ENCODE measurements around the gene SULT1C3. TPM values are rescaled to one million over a fixed set of nuclear protein-coding genes. Genes with fewer than 3 reads are reported as not detected.

The SULT1C3 gene
- not detected in 2 replicates for total RNA-seq (2014; rRNA removed; shearing (Covaris generic))

GRCh38 chr2:108239786-108240185 is at the start of gene SULT1C3:
Gene SULT1C3 (plus strand): TSS chr2:108239968. CDS start chr2:108247195, 7,227 bp downstream.
- no peak for DNase-seq (ENCODE audit: low spot score)

GRCh38 chr2:108193251-108193650 is 46.5 kb upstream of the SULT1C3 start:
- DNase-seq (ENCODE audit: low spot score), result no peak

GRCh38 chr2:108194409-108195132 is 45.2 kb upstream of the SULT1C3 start:
- no peak for DNase-seq (ENCODE audit: low spot score)

GRCh38 chr2:108195133-108195439 is 44.7 kb upstream of the SULT1C3 start:
- DNase-seq (ENCODE audit: low spot score), result no peak

DNA sequence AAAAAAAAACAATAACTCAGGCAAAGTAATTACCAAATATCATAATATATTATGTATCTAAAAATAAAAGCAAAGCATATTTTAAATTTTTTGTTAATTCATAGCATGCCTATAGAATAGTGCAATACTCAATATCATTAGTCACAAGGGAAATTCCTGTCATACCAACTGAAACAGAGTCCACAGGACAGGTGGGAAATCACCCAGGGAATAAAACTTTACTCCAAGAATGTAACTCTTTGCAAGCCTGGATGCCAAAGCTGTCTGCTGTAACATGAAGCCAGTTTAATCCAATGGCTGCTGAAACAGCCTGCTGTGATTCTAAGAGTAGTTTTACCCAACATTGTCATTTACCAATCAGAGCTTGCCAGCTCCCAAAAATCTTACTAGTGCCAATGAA is 40.0 kb upstream of the SULT1C3 start:
- peak; percentile 67 for DNase-seq (ENCODE audit: low spot score)

DNA sequence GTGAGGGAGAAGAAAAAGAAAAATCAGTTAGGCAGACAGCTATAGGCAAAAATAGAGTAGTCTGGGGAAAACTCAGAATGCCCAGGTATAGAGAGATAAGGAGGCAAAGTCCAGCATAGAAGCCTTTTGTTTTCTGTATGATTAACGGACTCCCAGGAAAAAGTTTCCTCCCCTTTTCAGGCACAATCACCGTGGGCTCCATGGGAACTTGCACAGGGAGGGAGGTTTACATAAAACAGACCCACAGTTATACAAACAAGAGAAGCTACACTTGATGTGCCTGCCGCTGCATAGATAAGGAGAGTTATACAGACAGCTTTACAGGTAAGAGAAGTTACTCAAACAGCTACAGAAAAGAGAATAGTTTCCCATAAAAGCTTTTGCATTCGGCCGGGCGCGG is 39.2 kb upstream of the SULT1C3 start:
- no peak for DNase-seq (ENCODE audit: low spot score)

- no peak for DNase-seq (ENCODE audit: low spot score)
Observed at GRCh38 chr2:108212671-108213070, 27.1 kb upstream of the SULT1C3 start.

GRCh38 chr2:108215794-108216211 is 24.0 kb upstream of the SULT1C3 start:
- peak; percentile 32 for DNase-seq (ENCODE audit: low spot score)

GRCh38 chr2:108217211-108217610 is 22.6 kb upstream of the SULT1C3 start:
- DNase-seq (ENCODE audit: low spot score), result no peak

- no peak for DNase-seq (ENCODE audit: low spot score)
Observed at GRCh38 chr2:108219688-108220087, 20.1 kb upstream of the SULT1C3 start.

DNA sequence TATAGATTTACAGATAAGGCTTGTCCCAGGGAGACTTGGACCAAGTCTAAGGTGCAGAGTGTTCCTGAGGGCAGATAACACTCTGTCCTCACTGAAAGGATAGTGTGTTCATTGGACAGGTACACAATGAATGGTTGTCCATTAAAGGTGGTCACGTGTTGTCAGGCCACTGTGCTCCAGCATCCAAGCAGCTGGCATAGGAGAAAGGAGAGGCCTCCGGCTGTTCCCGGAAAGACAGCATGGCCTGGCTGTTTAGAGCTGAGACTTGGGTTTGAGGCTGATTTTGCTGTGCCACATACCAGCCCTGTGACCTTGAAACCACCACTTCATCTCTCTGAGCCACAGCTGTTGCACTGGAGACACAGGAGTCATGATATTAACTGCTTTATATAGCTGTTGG is 19.6 kb upstream of the SULT1C3 start:
- no peak for DNase-seq (ENCODE audit: low spot score)

DNA sequence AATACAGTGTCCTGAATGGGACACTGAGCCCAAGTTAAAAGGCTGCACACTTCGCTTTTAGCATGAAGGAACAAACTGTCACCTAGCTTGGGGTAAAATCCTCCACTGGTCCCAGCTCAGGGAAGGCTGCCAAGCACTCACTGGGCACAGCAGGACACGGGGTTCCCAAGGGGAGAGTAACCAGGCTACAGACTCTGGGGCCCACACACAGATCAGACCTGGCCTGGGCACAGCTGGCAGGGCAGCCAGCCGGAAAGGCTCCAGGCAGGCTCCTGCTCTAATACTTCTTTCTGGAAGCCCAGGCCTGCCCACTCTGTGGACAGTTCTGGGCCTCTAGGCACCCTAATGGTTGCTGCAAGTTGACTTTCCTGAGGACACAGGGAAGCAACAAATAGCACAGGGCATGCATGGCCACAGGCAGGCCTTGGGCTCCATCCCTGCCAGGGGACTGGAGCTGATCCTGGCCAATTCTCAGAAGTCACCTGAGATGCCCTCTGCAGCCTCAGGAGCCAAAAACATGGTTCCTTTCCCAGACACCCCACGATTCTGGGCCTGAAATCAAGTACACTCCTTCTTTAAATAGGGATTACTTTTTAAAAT is 18.7 kb upstream of the SULT1C3 start:
- no peak for DNase-seq (ENCODE audit: low spot score)

GRCh38 chr2:108222261-108222660 is 17.5 kb upstream of the SULT1C3 start:
- DNase-seq (ENCODE audit: low spot score), result no peak

- no peak for DNase-seq (ENCODE audit: low spot score)
Observed at GRCh38 chr2:108223573-108223972, 16.2 kb upstream of the SULT1C3 start.

DNA sequence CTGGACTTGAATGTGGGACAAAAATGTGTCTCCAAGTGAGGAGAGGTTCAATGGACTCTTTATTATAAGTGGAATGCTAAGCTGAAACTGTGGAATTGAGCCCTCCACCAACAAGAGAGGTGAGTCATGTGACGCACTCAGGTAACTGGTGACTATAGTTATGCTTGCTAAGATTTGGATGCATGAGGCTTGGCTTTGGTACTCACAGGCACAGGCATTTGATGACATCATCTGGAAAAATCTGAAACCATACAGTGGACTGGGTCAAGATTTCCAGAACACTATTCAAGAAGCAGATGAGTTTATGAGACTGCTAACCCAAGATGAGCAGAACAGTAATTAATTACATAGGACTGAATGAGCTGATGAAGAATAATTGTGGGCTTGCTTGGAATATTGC is 15.7 kb upstream of the SULT1C3 start:
- DNase-seq (ENCODE audit: low spot score), result no peak

DNA sequence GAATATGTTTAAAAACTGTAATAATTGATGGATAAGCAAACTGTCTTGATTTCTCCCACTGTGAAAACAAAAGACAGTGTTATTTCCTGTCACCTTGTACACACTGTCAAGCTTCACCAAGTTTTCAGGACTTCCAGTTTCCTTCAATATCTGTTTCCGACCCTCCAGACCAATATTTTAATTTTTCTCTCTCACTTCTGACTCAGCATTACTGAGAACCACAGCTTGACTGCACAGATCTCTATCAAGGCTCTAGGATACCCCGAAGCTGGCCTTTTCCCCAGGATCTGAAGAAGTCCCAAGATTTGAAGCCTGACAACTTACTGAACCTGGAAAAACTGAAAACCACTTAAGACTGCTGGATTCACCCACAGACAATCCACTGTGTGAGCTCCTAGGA is 13.2 kb upstream of the SULT1C3 start:
- DNase-seq (ENCODE audit: low spot score), result no peak

GRCh38 chr2:108228006-108228405 is 11.8 kb upstream of the SULT1C3 start:
- no peak for DNase-seq (ENCODE audit: low spot score)

DNA sequence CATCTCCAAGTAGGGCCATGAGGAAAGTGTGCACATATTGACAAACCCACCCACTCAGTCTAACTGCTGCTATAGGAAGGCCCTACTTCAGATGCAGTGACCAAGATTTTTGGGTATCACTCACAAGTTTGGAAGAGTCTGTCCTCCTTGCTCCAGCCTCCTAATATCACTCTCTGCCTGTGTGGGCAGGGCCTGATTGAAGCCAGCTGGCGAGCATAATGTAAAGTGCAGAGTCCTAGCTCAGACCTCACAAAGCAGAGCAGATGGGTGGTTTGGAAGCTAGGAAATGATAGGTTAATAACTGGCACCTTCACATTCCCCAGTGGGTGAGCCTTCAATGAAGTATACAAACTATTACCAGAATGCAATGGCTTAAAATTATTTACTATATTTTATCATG is 11.2 kb upstream of the SULT1C3 start:
- no peak for DNase-seq (ENCODE audit: low spot score)

GRCh38 chr2:108229875-108230274 is 9.9 kb upstream of the SULT1C3 start:
- no peak for DNase-seq (ENCODE audit: low spot score)

- no peak for DNase-seq (ENCODE audit: low spot score)
Observed at GRCh38 chr2:108235577-108235976, 4.2 kb upstream of the SULT1C3 start.

DNA sequence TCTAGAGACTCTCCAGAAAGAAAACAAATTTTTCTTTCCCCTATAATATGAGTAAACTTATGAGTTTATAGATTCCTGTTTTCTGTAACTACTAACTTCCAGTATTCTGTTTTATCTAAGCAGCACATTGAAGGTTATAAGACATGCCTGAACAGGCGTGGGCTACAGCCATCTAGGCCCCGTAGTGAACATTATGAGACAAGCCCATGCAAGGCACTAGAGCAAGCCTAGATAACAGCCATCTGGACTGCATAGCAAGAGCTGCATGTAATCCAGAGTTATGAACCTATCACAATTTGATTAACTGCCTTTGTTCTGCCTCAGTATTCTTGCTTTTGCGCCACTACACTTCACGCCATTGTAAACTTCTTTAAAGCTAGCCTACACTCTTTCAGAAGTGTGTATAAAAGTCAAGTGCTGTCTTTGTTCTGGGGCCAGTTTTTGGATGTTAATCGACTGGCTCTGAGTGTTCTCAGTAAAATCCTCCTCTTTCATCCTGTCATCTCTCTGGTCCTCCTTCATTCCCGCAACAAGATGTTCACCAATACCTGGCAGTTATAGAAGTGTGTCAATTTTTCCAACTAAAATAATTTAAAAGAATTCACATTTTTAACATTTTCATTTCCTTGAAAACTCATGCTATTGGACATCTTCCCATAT is 3.0 kb upstream of the SULT1C3 start:
- DNase-seq (ENCODE audit: low spot score), result no peak

GRCh38 chr2:108240966-108241365 is 1.2 kb downstream of the SULT1C3 start:
- DNase-seq (ENCODE audit: low spot score), result no peak

- no peak for DNase-seq (ENCODE audit: low spot score)
Observed at GRCh38 chr2:108243566-108243965, 3.8 kb downstream of the SULT1C3 start.
